Naive thymus-derived CD8-positive, alpha-beta T cell (primary cell): Measurements from ENCODE around the gene NUP98. TPM values are rescaled to one million over a fixed set of nuclear protein-coding genes. Genes with fewer than 3 reads are reported as not detected.

Source experiments
- ATAC-seq, 2 donors: fragments of 150-1000 bp; cut with Tn5 transposase in 1 of 2; sonication (Bioruptor Pico), chemical (Tn5 transposase) in 1 of 2; 1 replicate in 1 of 2; 2 replicates in 1 of 2; pipeline ENCODE4 v1.10.0; 2021; ENCODE audit warnings: mild to moderate bottlenecking in 2 of 2, moderate library complexity in 2 of 2
- POLR2A ChIA-PET: fragments of 350-600 bp; sonication (Branson Sonifier 250); formaldehyde crosslinking; loops from one replicate; lab custom pipeline; 2021; ENCODE audit warnings: antibody characterized with exemption; lab: Charles Lee
- DNase-seq, 10 donors: peaks; one replicate each; pipeline versions ENCODE4 v3.0.0 to v3.0.0-alpha.2; 2020 to 2022
- H3K27ac Mint-ChIP-seq, 10 donors: one replicate each; pipeline ENCODE4 v1.8.0; 2020 to 2022; ENCODE audit warnings: mild to moderate bottlenecking in 10 of 10, mixed read lengths in 10 of 10, moderate library complexity in 4 of 10, inconsistent platforms in 1 of 10
- H3K27me3 Mint-ChIP-seq, 5 donors: one replicate each; pipeline ENCODE4 v1.8.0; 2021 to 2022; ENCODE audit warnings: mixed read lengths in 5 of 5
- H3K36me3 Mint-ChIP-seq, 3 donors: one replicate each; pipeline ENCODE4 v1.8.0; 2020 to 2022; ENCODE audit warnings: mixed read lengths in 3 of 3, mild to moderate bottlenecking in 2 of 3, inconsistent platforms in 1 of 3
- H3K4me1 Mint-ChIP-seq, 4 donors: one replicate each; pipeline ENCODE4 v1.8.0; 2021 to 2022; ENCODE audit warnings: mixed read lengths in 4 of 4
- H3K4me3 Mint-ChIP-seq, 10 donors: one replicate each; pipeline ENCODE4 v1.8.0; 2020 to 2022; ENCODE audit warnings: mild to moderate bottlenecking in 10 of 10, mixed read lengths in 10 of 10, moderate library complexity in 6 of 10, inconsistent platforms in 1 of 10
- H3K9me3 Mint-ChIP-seq, 9 donors: one replicate each; pipeline ENCODE4 v1.8.0; 2020 to 2022; ENCODE audit warnings: mixed read lengths in 9 of 9, mild to moderate bottlenecking in 3 of 9, inconsistent platforms in 1 of 9, moderate library complexity in 1 of 9
- polyA plus RNA-seq, 3 donors: library from polyadenylated mRNA; unstranded; fragments of 300-500 nt; fragmentation: Illumina TruSeq; gene quantifications; one replicate each; pipeline ENCODE4 v1.2.3, GENCODE V29; 2021
- total RNA-seq, 8 experiments: library from RNA in 2 of 8; stranded (reverse) in 2 of 8; gene quantifications; one replicate each; pipeline ENCODE4 v1.2.3 and lab custom pipeline; 2021 to 2026

Gene NUP98
- total and polyA plus RNA-seq, 5 experiments from 2014 or later = 31.8 to 126 (median 50.9) TPM

DNA sequence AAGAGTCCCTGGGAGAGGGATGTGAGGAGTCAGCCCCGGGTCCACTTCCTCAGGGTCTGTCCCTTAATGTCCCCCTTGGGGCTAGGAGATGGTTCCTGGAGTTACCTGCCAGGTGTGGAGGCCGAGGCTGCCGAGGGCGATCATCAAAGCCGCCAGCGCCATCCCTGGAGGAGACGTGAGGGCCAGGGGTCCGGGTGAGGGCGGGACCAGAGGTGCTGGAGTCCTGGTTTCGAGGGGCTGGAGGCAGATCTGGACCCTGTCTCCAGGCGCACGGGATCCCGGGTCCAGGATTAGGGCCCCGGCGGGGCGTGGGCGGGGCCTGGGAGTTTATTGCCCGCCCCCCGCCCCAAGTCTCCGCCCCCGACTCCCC, 155.7 kb downstream of the NUP98 start, which contains the start of gene ART5:
Gene ART5 (minus strand): TSS at position 292 of the 370 bp plus-strand sequence. CDS start 130 bp downstream, at position 162.
- H3K9me3 Mint-ChIP-seq = no peaks in the 10 kb centered on the region
- H3K36me3 Mint-ChIP-seq = peaks cover 0 to 2% (median 0%) of the 10 kb centered on the region in 3 donors
- POLR2A ChIA-PET = no interaction called here
- DNase-seq (no peak), ATAC-seq (no peak)
- peak within 1 kb of the TSS; percentile 76 to 89 (median 82) for H3K4me3 Mint-ChIP-seq
- peaks cover 19 to 45% (median 30%) of the 10 kb centered on the region in 5 donors for H3K27me3 Mint-ChIP-seq
- peaks cover 6 to 20% (median 13%) of the 10 kb centered on the region in 4 donors for H3K4me1 Mint-ChIP-seq
- H3K27ac Mint-ChIP-seq = peak within 1 kb of the TSS in 6 of 10 donors; percentile 27 to 76 (median 64)

DNA sequence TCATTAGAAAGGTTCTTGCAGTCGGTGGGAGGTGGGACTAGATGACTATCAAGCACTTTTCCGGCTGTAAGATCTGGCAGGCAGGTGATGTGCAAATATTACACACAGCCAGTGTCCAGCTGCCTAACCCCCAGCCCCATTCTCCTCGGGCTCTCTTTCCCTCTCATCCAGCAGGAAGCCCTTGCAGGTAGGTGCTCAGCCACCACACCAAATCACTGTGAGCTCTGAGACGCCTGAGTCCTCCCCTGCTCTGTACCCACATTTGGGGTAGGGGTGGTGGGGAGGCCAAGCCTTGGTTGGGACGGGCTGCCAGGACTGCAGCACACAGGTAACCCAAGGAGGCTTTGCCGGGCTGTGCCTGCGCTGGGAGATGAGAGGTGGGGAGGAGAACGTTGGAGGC, 156.2 kb downstream of the NUP98 start:
- Mint-ChIP-seq H3K27ac (peak overlapping the region in 2 of 10 donors; percentile 61 to 68), H3K9me3 (no peaks in the 10 kb centered on the region), H3K36me3 (peaks cover 0 to 2% (median 0%) of the 10 kb centered on the region in 3 donors), H3K4me1 (peaks cover 8 to 20% (median 13%) of the 10 kb centered on the region in 4 donors), H3K4me3 (peak overlapping the region; percentile 54 to 89 (median 77)), H3K27me3 (peaks cover 19 to 45% (median 25%) of the 10 kb centered on the region in 5 donors)
- POLR2A ChIA-PET = no interaction called here
- DNase-seq (peak in 1 of 10 donors; percentile 50), ATAC-seq (no peak)

DNA sequence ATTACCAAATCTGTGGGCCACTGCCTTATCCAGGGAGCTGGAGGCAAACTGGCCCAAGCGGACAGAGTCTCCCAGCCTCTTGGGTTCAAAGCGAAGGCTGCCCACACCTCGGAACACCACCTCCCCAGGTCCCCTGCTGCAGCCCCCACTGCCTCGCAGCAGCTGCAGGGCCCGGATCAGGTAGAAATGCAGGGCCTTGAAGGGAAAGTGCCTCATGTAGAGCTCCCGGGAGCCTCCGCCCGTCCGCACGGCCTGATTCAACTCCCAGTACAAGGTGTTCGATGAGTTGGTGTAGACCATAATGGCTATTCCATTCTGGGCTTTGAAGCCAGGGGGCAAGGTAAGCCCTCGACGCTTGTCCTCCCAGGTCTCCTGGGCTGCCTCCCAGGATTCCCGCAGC, 157.5 kb downstream of the NUP98 start:
- ATAC-seq = no peak
- Mint-ChIP-seq H3K27ac (peak overlapping the region in 1 of 10 donors; percentile 34), H3K9me3 (no peaks in the 10 kb centered on the region), H3K27me3 (peaks cover 10 to 36% (median 15%) of the 10 kb centered on the region in 5 donors), H3K4me1 (peaks cover 8 to 20% (median 13%) of the 10 kb centered on the region in 4 donors), H3K36me3 (peaks cover 0 to 2% (median 0%) of the 10 kb centered on the region in 3 donors), H3K4me3 (peak overlapping the region in 2 of 10 donors; percentile 13 to 38)
- peak in 1 of 10 donors; percentile 63 for DNase-seq
- POLR2A ChIA-PET = no interaction called here

DNA sequence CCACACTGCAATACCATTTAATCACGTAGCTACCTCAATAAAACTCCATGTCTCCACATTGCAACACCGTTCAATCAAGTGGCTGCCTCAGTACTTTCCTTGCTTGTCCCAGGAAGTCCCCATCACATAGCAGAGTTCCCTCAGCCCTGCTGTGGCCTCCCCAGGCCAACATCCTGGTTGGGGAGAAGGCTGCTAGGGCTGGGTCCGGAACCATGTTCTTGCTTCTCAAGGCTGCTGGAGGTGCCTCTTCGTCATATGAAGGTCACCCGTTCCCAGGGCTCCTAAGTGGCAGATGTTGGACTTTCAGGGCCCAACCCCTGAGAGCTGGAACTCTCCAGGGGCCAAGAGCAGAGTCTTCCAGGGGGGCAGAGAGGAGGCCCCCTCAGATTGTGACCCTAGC, 158.8 kb downstream of the NUP98 start:
- Mint-ChIP-seq H3K36me3 (peaks cover 0 to 2% (median 0%) of the 10 kb centered on the region in 3 donors), H3K9me3 (no peaks in the 10 kb centered on the region), H3K4me1 (peaks cover 8 to 16% (median 12%) of the 10 kb centered on the region in 4 donors), H3K27ac (no peak overlapping the region), H3K27me3 (peaks cover 2 to 24% (median 7%) of the 10 kb centered on the region in 5 donors), H3K4me3 (no peak overlapping the region)
- DNase-seq (peak in 1 of 10 donors; percentile 53), ATAC-seq (no peak)
- POLR2A ChIA-PET = no interaction called here

DNA sequence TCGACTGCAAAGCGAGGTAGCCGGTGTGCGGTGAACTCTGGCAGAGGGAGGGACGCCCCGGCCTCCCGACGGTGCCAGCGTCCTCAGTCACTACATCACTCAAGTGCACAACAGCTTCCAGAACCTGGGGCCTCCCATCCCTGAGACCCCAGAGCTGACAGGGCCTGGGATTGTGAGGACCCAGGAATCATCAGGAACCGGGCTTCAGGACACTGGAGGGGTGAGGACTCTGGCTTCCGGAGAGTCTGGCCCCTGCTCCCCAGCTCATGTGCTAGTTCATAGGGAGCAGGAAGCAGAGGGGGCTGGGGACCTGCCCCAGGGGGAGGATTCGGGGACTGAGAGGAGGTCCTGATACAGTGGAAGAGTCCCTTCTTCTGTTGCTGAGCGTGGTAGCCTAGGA, 160.2 kb downstream of the NUP98 start:
- ATAC-seq (no peak), DNase-seq (no peak)
- Mint-ChIP-seq H3K4me3 (no peak overlapping the region), H3K9me3 (no peaks in the 10 kb centered on the region), H3K27ac (no peak overlapping the region), H3K36me3 (peaks cover 0 to 2% (median 0%) of the 10 kb centered on the region in 3 donors), H3K4me1 (peaks cover 4 to 7% (median 5%) of the 10 kb centered on the region in 4 donors), H3K27me3 (peaks cover 2 to 15% (median 7%) of the 10 kb centered on the region in 5 donors)
- POLR2A ChIA-PET = no interaction called here

DNA sequence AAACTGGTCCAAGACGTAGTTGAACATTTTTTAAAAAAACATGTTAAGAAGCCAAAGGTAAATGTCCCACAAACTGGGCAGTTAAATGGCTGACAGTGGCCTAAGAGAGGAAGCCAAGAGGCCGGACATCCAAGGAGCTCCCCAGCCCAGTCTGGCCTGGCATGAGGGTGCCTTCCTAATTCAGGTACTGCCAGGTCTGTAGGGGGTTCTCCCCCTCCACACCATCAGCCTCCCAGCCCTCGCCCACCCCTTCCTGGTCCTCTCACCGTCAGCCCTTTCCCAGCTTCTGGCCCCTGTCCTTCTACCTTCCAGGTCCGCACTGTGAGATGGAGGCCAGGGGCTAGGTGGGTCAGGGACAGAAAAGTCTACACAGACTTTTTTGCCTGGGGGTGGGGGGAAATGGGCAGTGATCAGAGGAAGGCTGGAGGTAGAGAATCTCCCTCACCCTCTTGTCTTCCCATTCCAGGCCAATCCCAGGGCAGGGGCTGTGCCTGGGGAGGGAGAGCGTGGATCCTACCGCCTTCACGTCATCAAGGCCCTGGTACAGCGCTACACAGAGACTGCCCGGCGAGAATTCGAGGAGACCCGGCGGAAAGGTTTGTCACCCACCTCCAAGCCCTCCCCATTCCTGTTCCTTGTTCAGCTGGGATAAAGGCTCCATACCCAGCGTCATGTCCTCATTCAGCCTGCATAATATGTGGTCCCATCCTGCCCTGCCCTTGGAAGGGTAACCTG, 161.5 kb downstream of the NUP98 start:
- Mint-ChIP-seq H3K27ac (no peak overlapping the region), H3K27me3 (peaks cover 0 to 15% (median 2%) of the 10 kb centered on the region in 5 donors), H3K4me3 (no peak overlapping the region), H3K36me3 (no peaks in the 10 kb centered on the region), H3K4me1 (peaks cover 0 to 2% (median 0%) of the 10 kb centered on the region in 4 donors), H3K9me3 (no peaks in the 10 kb centered on the region)
- POLR2A ChIA-PET = no interaction called here
- ATAC-seq (no peak), DNase-seq (peak in 1 of 10 donors; percentile 55)

DNA sequence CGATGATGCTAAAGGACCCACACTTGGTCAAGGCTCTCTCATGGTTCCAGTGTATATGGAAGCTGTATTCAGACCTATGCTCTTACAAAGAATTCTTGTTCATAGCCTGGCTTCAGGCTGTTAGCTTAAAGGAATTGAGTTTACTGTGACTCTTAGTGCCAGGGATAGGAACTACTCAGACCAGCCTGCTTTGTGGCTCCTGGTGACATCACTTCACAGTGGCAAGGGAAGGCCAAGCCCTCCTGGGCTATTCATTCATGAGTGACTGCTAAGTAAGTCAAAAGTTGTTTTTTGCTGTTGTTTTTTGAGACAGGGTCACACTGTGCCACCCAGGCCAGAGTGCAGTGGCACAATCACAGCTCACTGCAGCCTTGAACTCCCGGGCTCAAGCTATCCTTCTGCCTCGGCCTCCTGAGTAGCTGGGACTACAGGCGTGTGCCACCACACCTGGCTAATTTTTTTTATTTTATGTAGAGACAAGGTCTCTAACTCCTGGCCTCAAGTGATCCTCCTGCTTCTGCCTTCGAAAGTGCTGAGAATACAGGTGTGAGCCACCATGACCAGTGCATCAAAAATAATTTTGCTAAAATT, 165.2 kb downstream of the NUP98 start:
- Mint-ChIP-seq H3K9me3 (no peaks in the 10 kb centered on the region), H3K36me3 (no peaks in the 10 kb centered on the region), H3K27me3 (peaks cover 0 to 13% (median 3%) of the 10 kb centered on the region in 5 donors), H3K4me1 (peaks cover 0 to 2% (median 0%) of the 10 kb centered on the region in 4 donors), H3K4me3 (no peak overlapping the region), H3K27ac (no peak overlapping the region)
- POLR2A ChIA-PET = no interaction called here
- DNase-seq = no peak
- no peak for ATAC-seq

DNA sequence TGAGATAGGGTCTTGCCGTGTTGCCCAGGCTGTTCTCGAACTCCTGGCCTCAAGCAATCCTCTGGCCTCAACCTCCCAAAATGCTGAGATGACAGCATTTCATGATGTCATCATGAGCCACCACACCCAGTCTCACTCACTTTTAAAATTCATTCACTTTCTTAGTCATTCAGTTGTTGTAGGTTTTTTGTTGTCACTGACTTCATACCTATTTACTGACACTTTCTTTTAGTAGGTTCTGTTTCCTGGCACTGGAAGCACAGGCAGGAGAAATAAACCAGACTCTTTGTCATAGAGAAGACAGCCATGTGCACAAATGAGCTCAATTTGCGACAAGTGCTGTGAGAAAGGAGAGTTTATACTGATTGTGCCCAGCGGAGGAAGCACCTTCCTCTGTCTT, 166.0 kb downstream of the NUP98 start:
- ATAC-seq = no peak
- POLR2A ChIA-PET = no interaction called here
- Mint-ChIP-seq H3K27me3 (peaks cover 0 to 6% (median 3%) of the 10 kb centered on the region in 5 donors), H3K4me3 (no peak overlapping the region), H3K36me3 (no peaks in the 10 kb centered on the region), H3K9me3 (no peaks in the 10 kb centered on the region), H3K4me1 (peaks cover 5 to 7% (median 5%) of the 10 kb centered on the region in 4 donors), H3K27ac (no peak overlapping the region)
- no peak for DNase-seq

DNA sequence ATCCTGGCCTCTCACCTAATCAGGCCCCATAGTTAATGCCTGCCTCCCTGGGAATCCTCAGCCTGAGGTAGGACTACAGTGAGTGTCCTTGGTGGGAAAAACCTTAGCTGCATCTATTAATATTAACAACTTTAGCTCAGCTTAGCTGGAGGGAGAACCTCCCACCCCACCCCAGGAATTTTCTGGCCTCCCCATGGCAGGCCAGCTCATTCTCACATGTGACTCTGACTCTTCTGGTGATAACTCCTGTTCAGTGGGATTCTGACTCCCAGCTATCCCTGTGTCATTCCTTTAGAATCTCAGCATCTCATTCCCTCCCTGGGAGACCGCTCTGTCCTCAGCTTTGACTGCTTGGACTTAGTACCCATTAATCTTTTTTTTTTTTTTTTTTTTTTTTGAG, 170.1 kb downstream of the NUP98 start:
- no peak for ATAC-seq
- Mint-ChIP-seq H3K27ac (peak overlapping the region in 1 of 10 donors; percentile 32), H3K9me3 (no peaks in the 10 kb centered on the region), H3K4me1 (peaks cover 5 to 10% (median 7%) of the 10 kb centered on the region in 4 donors), H3K36me3 (no peaks in the 10 kb centered on the region), H3K27me3 (peaks cover 0 to 4% (median 0%) of the 10 kb centered on the region in 5 donors), H3K4me3 (no peak overlapping the region)
- POLR2A ChIA-PET = no interaction called here
- DNase-seq = no peak

DNA sequence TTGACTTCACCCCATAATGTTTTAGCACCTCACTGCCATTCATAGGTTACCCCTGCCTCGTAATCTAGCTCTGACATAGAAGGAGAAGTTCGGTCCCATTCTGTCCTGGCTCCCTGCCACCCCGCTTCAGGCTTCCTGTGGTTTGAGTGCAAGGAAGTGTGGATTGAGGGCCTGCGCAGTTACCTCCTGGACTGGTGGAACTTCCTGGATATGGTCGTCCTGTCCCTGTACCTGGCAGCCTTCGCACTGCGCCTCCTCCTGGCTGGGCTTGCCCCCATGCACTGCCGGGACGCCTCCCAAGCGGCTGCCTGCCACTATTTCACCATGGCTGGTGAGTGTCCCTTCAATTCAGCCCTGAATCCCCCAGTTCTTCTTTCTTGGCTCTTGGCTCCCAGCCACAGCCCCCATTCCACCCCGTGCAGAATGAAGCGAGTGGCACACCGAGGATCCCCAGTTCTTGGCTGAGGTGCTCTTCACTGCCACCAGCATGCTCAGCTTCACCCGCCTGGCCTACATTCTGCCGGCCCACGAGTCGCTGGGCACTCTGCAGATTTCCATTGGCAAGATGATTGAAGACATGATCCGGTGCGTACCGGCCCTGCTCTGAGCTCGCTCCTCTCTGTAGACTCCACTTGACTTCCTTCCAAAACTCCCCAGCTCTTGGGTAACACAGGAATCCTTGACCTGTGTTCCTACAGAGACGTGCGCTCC, 170.9 kb downstream of the NUP98 start:
- POLR2A ChIA-PET = no interaction called here
- no peaks in the 10 kb centered on the region for H3K36me3 Mint-ChIP-seq
- DNase-seq = no peak
- peak overlapping the region in 5 of 10 donors; percentile 16 to 85 (median 64) for H3K27ac Mint-ChIP-seq
- H3K27me3 Mint-ChIP-seq = peaks cover 0 to 4% (median 0%) of the 10 kb centered on the region in 5 donors
- peak in 1 of 2 donors; percentile 52 for ATAC-seq
- no peaks in the 10 kb centered on the region for H3K9me3 Mint-ChIP-seq
- H3K4me1 Mint-ChIP-seq = peaks cover 5 to 10% (median 7%) of the 10 kb centered on the region in 4 donors
- peak overlapping the region in 3 of 10 donors; percentile 5 to 26 (median 24) for H3K4me3 Mint-ChIP-seq
